ENCODE results near the gene ATP6V1G3.
"Not testable (repeated sequence)": the region's sequence is repeated elsewhere in the genome, so short reads cannot be mapped to it uniquely, and the experiment has no call there.

Gene ATP6V1G3

DNA sequence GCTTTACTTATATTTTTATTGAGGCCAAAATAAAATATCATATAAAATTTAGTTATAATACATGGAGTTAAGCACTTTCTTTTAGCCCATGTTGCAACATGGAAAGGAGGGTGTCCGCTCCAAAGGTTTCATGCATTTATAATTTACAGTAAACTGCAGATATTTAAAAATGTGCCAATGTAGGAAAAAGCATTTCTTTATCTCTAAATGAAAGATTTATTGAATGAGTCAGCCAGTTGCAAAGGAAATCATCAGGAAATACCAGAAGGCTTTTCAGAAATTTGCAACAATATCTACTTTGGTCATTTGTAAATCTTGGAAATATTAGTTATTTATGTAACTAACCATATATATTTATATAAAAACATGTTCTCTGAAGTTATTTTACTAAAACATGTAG, 12.1 kb downstream of the ATP6V1G3 start:
- H3K27me3 ChIP-seq (ENCODE audit: control insufficient read depth in 1 of 2, insufficient read depth in 2 of 2, low read length in 2 of 2) = no peaks in the 10 kb centered on the region
- no peaks in the 10 kb centered on the region for H3K9me3 ChIP-seq (ENCODE audit: control insufficient read depth in 1 of 2, low read length in 2 of 2)
- no peaks in the 10 kb centered on the region for H3K4me1 ChIP-seq (ENCODE audit: control insufficient read depth in 1 of 2, insufficient read depth in 2 of 2, low read length in 2 of 2)
- H3K4me3 ChIP-seq (ENCODE audit: low read depth in 1 of 2, low read length in 2 of 2) = no peak overlapping the region
- H3K9ac ChIP-seq (ENCODE audit: low read depth in 1 of 2, low read length in 2 of 2) = no peak overlapping the region
- H3K36me3 ChIP-seq (ENCODE audit: control insufficient read depth in 1 of 2, insufficient read depth in 2 of 2, low read length in 2 of 2) = no peaks in the 10 kb centered on the region
- no peak overlapping the region for H3K27ac ChIP-seq (ENCODE audit: low read depth, low read length)

DNA sequence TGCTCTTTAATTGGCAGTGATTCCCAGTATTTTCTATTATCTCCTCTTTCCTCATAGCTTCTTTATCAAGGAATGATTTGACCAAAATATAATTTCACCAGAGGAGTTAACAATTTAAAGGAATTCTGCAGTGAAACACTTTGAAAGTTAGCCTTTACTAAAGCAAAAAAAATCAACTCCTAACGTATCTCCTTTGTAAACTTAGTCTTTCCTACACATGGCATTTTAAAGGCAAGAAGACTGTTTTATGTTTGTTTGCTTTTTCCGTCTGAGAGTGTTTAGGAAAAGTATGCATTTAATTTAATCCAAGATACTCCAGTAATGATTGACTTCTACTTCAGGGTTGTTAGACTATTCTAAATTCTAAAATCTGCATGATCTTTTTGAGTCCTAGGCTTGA, 15.9 kb downstream of the ATP6V1G3 start:
- H3K9me3 ChIP-seq (ENCODE audit: control insufficient read depth in 1 of 2, low read length in 2 of 2) = no peaks in the 10 kb centered on the region
- no peak overlapping the region for H3K9ac ChIP-seq (ENCODE audit: low read depth in 1 of 2, low read length in 2 of 2)
- H3K4me1 ChIP-seq (ENCODE audit: control insufficient read depth in 1 of 2, insufficient read depth in 2 of 2, low read length in 2 of 2) = no peaks in the 10 kb centered on the region
- no peak overlapping the region for H3K27ac ChIP-seq (ENCODE audit: low read depth, low read length)
- no peak overlapping the region for H3K4me3 ChIP-seq (ENCODE audit: low read depth in 1 of 2, low read length in 2 of 2)
- H3K27me3 ChIP-seq (ENCODE audit: control insufficient read depth in 1 of 2, insufficient read depth in 2 of 2, low read length in 2 of 2) = no peaks in the 10 kb centered on the region
- no peaks in the 10 kb centered on the region for H3K36me3 ChIP-seq (ENCODE audit: control insufficient read depth in 1 of 2, insufficient read depth in 2 of 2, low read length in 2 of 2)

DNA sequence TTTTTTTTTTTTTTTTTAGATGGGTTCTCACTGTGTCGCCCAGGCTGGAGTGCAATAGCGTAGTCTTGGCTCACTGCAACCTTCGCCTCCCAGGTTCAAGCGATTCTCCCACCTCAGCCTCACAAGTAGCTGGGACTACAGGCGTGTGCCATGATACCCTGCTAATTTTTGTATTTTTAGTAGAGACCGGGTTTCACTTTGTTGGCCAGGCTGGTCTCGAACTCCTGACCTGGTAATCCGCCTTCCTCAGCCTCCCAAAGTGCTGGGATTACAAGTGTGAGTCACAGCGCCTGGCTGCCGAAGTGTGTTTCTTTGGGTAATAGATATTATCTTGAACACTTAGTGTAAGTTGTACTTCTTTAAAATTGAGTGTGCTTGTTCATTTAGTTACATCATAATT, 16.4 kb downstream of the ATP6V1G3 start:
- H3K9ac ChIP-seq (ENCODE audit: low read depth in 1 of 2, low read length in 2 of 2); H3K36me3 ChIP-seq (ENCODE audit: control insufficient read depth in 1 of 2, insufficient read depth in 2 of 2, low read length in 2 of 2); H3K27ac ChIP-seq (ENCODE audit: low read depth, low read length); H3K9me3 ChIP-seq (ENCODE audit: control insufficient read depth in 1 of 2, low read length in 2 of 2); H3K27me3 ChIP-seq (ENCODE audit: control insufficient read depth in 1 of 2, insufficient read depth in 2 of 2, low read length in 2 of 2); H3K4me1 ChIP-seq (ENCODE audit: control insufficient read depth in 1 of 2, insufficient read depth in 2 of 2, low read length in 2 of 2); H3K4me3 ChIP-seq (ENCODE audit: low read depth in 1 of 2, low read length in 2 of 2): not testable (repeated sequence)

DNA sequence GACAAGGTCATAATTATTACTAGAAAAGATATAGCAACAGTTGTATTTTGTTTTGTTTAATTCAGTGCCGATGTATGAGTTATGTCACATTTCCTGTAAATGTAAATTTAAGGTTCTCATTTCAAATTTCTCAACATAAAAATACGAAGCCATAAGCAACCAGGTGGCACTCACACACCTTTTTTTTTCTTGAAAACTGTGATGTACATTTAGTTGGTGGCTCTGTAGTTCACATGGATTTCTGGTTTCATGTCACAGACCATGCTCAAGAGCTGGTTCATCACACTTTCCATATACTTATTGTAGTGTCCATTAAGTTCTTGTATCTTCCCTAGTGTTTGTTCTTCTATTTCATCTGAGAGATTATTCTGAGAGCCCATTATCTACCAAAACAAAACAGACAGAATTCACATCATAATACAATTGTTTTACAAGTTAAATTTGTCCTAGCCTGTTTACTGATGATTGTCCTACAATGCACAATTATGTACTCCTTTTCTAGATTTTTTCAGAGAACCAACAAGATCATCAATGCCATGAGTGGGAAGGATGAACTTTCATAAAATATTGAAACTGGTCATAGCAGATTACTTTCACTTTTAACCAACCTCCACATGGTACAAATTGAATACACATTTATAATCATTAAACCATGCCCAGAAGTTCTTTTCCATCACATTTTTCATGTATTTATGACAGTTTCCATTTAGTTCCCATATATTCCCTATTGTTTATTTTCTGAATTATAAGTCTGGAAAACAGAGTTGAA, 17.1 kb downstream of the ATP6V1G3 start:
- no peaks in the 10 kb centered on the region for H3K4me1 ChIP-seq (ENCODE audit: control insufficient read depth in 1 of 2, insufficient read depth in 2 of 2, low read length in 2 of 2)
- no peaks in the 10 kb centered on the region for H3K27me3 ChIP-seq (ENCODE audit: control insufficient read depth in 1 of 2, insufficient read depth in 2 of 2, low read length in 2 of 2)
- H3K36me3 ChIP-seq (ENCODE audit: control insufficient read depth in 1 of 2, insufficient read depth in 2 of 2, low read length in 2 of 2) = no peaks in the 10 kb centered on the region
- H3K9ac ChIP-seq (ENCODE audit: low read depth in 1 of 2, low read length in 2 of 2) = no peak overlapping the region
- H3K4me3 ChIP-seq (ENCODE audit: low read depth in 1 of 2, low read length in 2 of 2) = no peak overlapping the region
- H3K9me3 ChIP-seq (ENCODE audit: control insufficient read depth in 1 of 2, low read length in 2 of 2) = no peaks in the 10 kb centered on the region
- no peak overlapping the region for H3K27ac ChIP-seq (ENCODE audit: low read depth, low read length)

DNA sequence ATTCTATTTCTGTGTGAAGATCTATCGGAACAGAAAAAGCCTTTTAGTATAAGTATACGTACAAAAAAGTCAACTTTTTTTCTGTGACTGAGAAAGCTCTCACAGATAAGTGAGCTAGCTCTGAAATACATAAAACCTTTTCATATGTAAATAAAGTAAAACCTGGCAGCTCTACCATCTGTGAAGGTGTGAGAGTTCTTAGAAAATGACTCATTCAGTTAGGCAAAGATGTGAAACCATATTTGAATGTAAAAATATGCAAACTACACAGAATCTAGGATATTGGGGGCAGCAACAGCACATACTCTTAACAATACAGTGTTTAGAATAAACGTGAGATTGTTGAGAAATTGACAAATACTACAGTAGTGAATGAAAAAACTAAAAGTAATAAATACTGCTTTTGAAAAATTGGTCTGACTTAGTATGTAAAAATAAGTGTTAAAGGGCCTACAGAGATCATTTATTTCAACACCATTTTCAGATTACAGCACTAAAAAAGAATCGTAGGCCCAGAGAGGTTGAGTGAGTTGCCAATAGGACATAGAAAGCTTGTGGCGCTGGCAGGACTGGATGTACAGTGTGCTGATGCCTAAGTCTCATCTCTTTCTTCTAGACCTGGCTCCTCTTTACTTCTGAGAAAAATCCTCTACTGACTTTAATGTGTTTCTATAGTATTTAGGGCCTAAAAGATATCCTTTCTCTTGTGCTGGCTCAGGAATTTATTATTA, 19.8 kb downstream of the ATP6V1G3 start:
- no peaks in the 10 kb centered on the region for H3K27me3 ChIP-seq (ENCODE audit: control insufficient read depth in 1 of 2, insufficient read depth in 2 of 2, low read length in 2 of 2)
- no peak overlapping the region for H3K9ac ChIP-seq (ENCODE audit: low read depth in 1 of 2, low read length in 2 of 2)
- H3K4me3 ChIP-seq (ENCODE audit: low read depth in 1 of 2, low read length in 2 of 2) = no peak overlapping the region
- H3K27ac ChIP-seq (ENCODE audit: low read depth, low read length) = no peak overlapping the region
- H3K4me1 ChIP-seq (ENCODE audit: control insufficient read depth in 1 of 2, insufficient read depth in 2 of 2, low read length in 2 of 2) = no peaks in the 10 kb centered on the region
- no peaks in the 10 kb centered on the region for H3K9me3 ChIP-seq (ENCODE audit: control insufficient read depth in 1 of 2, low read length in 2 of 2)
- H3K36me3 ChIP-seq (ENCODE audit: control insufficient read depth in 1 of 2, insufficient read depth in 2 of 2, low read length in 2 of 2) = no peaks in the 10 kb centered on the region

DNA sequence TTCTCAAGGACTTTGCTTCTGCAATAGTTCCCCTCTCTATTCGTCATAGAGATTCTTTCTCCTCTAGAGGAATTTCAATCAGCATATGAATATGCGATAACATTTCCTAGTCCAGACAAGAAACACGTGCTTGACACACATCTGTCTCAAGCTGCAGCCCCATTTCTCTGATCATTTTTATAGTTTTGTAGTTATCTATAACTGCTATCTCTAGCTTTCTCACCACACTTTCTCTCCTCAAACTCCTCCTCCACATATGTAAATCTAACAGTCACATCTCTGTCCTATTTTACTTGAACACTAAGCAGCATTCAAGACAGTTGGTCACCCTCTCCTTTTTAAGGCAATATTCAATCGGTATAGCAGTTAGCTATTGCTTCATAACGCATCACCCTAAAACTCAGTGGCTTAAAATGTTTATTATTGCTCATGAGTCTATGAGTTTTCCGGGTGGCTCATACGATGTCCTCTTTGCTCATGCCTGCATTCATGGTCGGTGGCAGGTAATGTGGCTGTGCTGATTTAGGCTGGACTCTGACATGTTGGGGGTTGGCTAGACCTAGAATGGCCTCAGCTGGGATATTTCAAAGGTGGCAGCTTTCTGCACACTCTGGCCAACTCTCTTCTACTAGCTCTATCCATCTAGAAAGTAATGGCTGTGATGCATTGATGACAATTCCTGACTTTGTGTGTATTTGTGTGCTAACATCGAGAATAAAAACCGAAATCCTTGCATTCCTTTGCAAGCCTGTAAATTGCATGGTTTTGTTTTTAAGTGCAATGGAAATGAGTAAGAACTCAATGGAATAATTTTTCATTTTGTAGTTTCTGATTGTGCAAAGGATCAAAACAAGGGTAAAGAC, 20.6 kb downstream of the ATP6V1G3 start:
- no peaks in the 10 kb centered on the region for H3K27me3 ChIP-seq (ENCODE audit: control insufficient read depth in 1 of 2, insufficient read depth in 2 of 2, low read length in 2 of 2)
- H3K4me1 ChIP-seq (ENCODE audit: control insufficient read depth in 1 of 2, insufficient read depth in 2 of 2, low read length in 2 of 2) = no peaks in the 10 kb centered on the region
- no peaks in the 10 kb centered on the region for H3K36me3 ChIP-seq (ENCODE audit: control insufficient read depth in 1 of 2, insufficient read depth in 2 of 2, low read length in 2 of 2)
- no peak overlapping the region for H3K9ac ChIP-seq (ENCODE audit: low read depth in 1 of 2, low read length in 2 of 2)
- H3K9me3 ChIP-seq (ENCODE audit: control insufficient read depth in 1 of 2, low read length in 2 of 2) = no peaks in the 10 kb centered on the region
- H3K27ac ChIP-seq (ENCODE audit: low read depth, low read length) = no peak overlapping the region
- peak overlapping the region in 1 of 2 donors; percentile 25 for H3K4me3 ChIP-seq (ENCODE audit: low read depth in 1 of 2, low read length in 2 of 2)

DNA sequence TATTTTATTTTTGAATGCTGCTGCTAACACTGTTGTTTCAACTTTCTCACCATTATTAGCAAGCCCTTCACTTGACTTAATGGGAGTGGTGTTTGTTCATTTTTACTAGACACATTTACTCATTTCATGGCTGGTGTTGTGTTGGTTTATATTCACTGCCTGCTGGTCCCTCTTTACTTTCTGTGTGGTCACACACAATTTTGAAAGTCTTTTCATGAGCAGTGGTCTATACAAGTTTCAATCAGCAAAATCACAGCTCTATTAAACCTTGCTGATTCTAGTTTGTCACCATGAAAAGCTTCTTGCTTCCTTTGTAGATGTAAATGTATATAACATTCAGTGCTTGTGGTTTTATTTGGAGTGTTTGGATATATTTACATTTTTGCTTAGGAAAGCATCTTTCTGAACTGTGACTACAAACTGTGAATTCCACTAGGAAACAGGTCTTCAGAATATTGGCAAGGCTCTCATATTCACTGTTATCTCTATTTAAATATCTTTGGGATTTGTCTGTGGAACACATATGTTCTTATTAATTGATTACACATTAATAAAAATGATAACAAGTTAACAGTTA, 22.8 kb downstream of the ATP6V1G3 start:
- no peak overlapping the region for H3K9ac ChIP-seq (ENCODE audit: low read depth in 1 of 2, low read length in 2 of 2)
- no peak overlapping the region for H3K27ac ChIP-seq (ENCODE audit: low read depth, low read length)
- H3K4me3 ChIP-seq (ENCODE audit: low read depth in 1 of 2, low read length in 2 of 2) = no peak overlapping the region
- no peaks in the 10 kb centered on the region for H3K27me3 ChIP-seq (ENCODE audit: control insufficient read depth in 1 of 2, insufficient read depth in 2 of 2, low read length in 2 of 2)
- no peaks in the 10 kb centered on the region for H3K36me3 ChIP-seq (ENCODE audit: control insufficient read depth in 1 of 2, insufficient read depth in 2 of 2, low read length in 2 of 2)
- no peaks in the 10 kb centered on the region for H3K4me1 ChIP-seq (ENCODE audit: control insufficient read depth in 1 of 2, insufficient read depth in 2 of 2, low read length in 2 of 2)
- H3K9me3 ChIP-seq (ENCODE audit: control insufficient read depth in 1 of 2, low read length in 2 of 2) = no peaks in the 10 kb centered on the region

DNA sequence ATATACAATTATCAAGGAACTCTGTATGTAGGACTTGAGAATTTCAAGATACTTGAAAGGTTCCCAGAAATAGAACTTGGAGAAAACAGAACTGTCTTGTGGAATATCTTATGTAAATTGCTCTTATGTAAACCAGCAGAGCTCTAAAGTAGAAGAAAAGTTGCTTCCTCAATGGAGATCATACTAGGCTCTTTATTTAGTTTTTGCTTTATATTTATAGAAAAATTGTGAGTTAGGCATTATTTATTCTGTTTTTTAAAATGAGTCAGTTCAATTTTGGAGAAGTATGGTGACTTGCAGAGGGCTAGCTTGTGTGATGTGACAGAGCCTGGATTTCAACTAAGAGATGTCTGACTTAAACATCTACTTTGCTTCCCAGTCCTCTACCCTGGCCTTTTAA, 40.4 kb downstream of the ATP6V1G3 start:
- no peaks in the 10 kb centered on the region for H3K36me3 ChIP-seq (ENCODE audit: control insufficient read depth in 1 of 2, insufficient read depth in 2 of 2, low read length in 2 of 2)
- no peaks in the 10 kb centered on the region for H3K4me1 ChIP-seq (ENCODE audit: control insufficient read depth in 1 of 2, insufficient read depth in 2 of 2, low read length in 2 of 2)
- no peak overlapping the region for H3K27ac ChIP-seq (ENCODE audit: low read depth, low read length)

DNA sequence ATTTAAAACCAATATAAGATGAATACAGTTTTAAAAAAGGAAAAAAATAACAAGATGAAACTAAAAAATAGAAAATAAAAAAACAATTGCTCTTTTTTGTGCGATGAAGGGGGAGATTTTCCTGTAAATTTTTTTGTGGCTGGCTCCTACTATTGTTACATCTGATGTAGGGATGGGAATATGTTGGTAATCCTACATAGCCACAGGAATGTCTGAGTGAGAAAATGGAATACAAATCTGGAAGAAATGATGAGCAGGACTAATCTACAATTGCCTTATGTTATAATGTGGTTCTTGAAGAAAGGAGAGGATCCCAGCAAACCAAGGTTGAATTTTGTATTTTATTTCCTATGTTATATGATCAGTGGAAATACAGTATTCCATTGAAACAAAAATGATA, 40.9 kb downstream of the ATP6V1G3 start:
- H3K4me3 ChIP-seq (ENCODE audit: low read depth in 1 of 2, low read length in 2 of 2) = no peak overlapping the region
- H3K4me1 ChIP-seq (ENCODE audit: control insufficient read depth in 1 of 2, insufficient read depth in 2 of 2, low read length in 2 of 2) = no peaks in the 10 kb centered on the region

More for the DNA sequence above, 40.4 kb downstream of the ATP6V1G3 start:
- no peak overlapping the region for H3K4me3 ChIP-seq (ENCODE audit: low read depth in 1 of 2, low read length in 2 of 2)
- no peaks in the 10 kb centered on the region for H3K27me3 ChIP-seq (ENCODE audit: control insufficient read depth in 1 of 2, insufficient read depth in 2 of 2, low read length in 2 of 2)
- no peaks in the 10 kb centered on the region for H3K9me3 ChIP-seq (ENCODE audit: control insufficient read depth in 1 of 2, low read length in 2 of 2)
- no peak overlapping the region for H3K9ac ChIP-seq (ENCODE audit: low read depth in 1 of 2, low read length in 2 of 2)

DNA sequence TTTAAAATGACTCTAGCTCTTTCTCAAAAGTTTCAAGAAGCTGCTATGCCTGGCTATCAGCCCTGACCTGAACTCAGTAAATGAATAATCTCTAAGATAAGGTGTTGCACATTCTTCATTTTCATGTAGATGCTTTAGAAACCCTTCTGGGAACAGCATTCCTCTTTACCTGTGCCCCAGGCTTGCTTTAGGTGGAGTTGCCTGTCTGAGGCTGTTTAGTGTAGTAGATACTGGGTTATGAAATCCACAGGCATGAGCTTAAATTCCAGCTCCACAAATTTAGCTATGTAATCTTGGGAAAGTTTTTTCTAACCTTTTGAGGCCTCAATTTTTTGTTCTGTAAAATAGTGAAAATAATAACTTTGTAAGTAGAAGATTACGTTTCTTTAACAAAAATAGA, 41.6 kb downstream of the ATP6V1G3 start:
- Histone ChIP-seq H3K27me3 (ENCODE audit: control insufficient read depth in 1 of 2, insufficient read depth in 2 of 2, low read length in 2 of 2) (no peaks in the 10 kb centered on the region), H3K36me3 (ENCODE audit: control insufficient read depth in 1 of 2, insufficient read depth in 2 of 2, low read length in 2 of 2) (no peaks in the 10 kb centered on the region), H3K4me1 (ENCODE audit: control insufficient read depth in 1 of 2, insufficient read depth in 2 of 2, low read length in 2 of 2) (no peaks in the 10 kb centered on the region), H3K27ac (ENCODE audit: low read depth, low read length) (no peak overlapping the region), H3K9me3 (ENCODE audit: control insufficient read depth in 1 of 2, low read length in 2 of 2) (no peaks in the 10 kb centered on the region), H3K9ac (ENCODE audit: low read depth in 1 of 2, low read length in 2 of 2) (no peak overlapping the region), H3K4me3 (ENCODE audit: low read depth in 1 of 2, low read length in 2 of 2) (no peak overlapping the region)

More for the DNA sequence above, 40.9 kb downstream of the ATP6V1G3 start:
- H3K36me3 ChIP-seq (ENCODE audit: control insufficient read depth in 1 of 2, insufficient read depth in 2 of 2, low read length in 2 of 2) = no peaks in the 10 kb centered on the region
- no peaks in the 10 kb centered on the region for H3K9me3 ChIP-seq (ENCODE audit: control insufficient read depth in 1 of 2, low read length in 2 of 2)
- no peak overlapping the region for H3K27ac ChIP-seq (ENCODE audit: low read depth, low read length)
- H3K9ac ChIP-seq (ENCODE audit: low read depth in 1 of 2, low read length in 2 of 2) = no peak overlapping the region
- no peaks in the 10 kb centered on the region for H3K27me3 ChIP-seq (ENCODE audit: control insufficient read depth in 1 of 2, insufficient read depth in 2 of 2, low read length in 2 of 2)
